Mononuclear cell (primary cell): ENCODE results near the gene BTBD1. TPM values are rescaled to one million over a fixed set of nuclear protein-coding genes. Genes with fewer than 3 reads are reported as not detected.
"Not testable (repeated sequence)": the region's sequence is repeated elsewhere in the genome, so short reads cannot be mapped to it uniquely, and the experiment has no call there.

Experiments
- H3K27me3 ChIP-seq: 2 replicates; pipeline ENCODE4 v1.6.0; 2011; ENCODE audit warnings: low read length, control low read depth; ENCODE audit not compliant: insufficient read depth
- H3K4me1 ChIP-seq: 2 replicates; pipeline ENCODE4 v1.5.1; 2011; ENCODE audit warnings: mild to moderate bottlenecking, low read length, control low read depth; ENCODE audit not compliant: insufficient read depth
- H3K4me3 ChIP-seq: 2 replicates; pipeline ENCODE4 v1.5.1; 2011; ENCODE audit warnings: mild to moderate bottlenecking, low read length, moderate library complexity
- H3K9me3 ChIP-seq: 2 replicates; pipeline ENCODE4 v1.5.1; 2011; ENCODE audit warnings: low read depth, mild to moderate bottlenecking, control low read depth, low read length
- total RNA-seq: library from RNA; depleted of rRNA; stranded (reverse); fragments of >200 nt; gene quantifications from one replicate; pipeline ENCODE4 v1.2.3, GENCODE V29; 2012

The BTBD1 gene
- total RNA-seq, 1 donor: 77.3 TPM

DNA sequence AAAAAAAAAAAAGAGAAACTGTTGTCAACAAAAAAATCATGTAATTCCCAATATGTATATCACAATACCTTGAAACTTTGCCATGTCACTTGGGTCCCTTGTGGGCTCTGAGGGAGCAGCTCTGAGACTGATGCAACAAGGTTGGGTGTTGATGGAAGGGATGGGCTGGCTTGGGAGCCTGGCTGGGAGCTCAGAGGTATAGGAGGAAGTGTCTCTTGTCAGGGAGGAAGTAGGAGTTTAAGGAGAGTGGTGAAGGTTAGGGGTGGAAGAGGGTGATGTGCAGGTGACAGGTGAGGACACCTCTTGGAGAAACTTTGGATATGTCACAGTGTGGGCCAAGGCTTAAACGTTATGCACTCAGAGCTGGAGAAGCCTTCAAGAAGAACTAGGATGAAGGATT is 38.4 kb upstream of the BTBD1 start:
- Histone ChIP-seq H3K27me3 (no peaks in the 10 kb centered on the region), H3K9me3 (no peaks in the 10 kb centered on the region), H3K4me3 (no peak overlapping the region), H3K4me1 (peaks cover 38% of the 10 kb centered on the region)

DNA sequence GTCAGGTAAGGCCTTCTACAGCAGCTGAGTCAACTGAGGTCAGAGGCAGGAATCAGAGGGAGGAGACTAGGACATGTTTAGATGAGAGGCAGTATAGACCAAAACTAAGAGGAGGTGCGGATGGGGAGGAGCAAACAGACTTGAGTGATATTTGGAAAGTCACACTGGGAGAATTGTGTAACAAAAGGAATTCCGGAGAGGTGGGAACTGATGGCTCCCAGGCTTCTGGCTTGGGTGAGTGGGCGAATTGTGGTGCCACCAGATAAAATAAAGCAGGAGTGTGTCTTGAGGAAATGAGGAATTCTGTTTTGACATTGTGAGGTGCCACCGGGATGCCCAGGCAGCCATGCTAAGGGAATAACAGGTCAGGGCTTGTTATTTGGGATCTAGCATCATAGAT is 37.1 kb upstream of the BTBD1 start:
- H3K9me3 ChIP-seq: no peaks in the 10 kb centered on the region
- H3K27me3 ChIP-seq: no peaks in the 10 kb centered on the region
- H3K4me1 ChIP-seq: peaks cover 39% of the 10 kb centered on the region
- no peak overlapping the region for H3K4me3 ChIP-seq

DNA sequence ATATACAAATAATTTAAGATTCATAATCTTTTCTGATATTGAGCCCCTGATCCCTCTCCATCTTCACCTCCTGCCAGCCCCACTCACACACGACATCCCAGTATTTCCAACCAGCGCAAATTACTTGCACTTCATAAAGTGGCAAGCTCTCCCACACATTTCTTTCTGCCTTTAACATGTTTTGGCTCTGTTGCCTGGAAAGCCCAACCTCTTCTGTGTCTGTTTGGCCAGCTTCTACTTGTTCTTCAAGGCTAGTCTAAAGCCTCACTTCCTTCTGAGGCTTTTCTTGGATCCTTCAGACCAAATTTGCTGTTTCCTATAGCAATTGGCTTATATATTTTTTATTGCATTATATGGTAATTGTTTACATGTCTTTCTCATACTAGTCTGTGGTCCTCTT is 35.3 kb upstream of the BTBD1 start:
- Histone ChIP-seq H3K27me3 (no peaks in the 10 kb centered on the region), H3K4me3 (no peak overlapping the region), H3K4me1 (peaks cover 22% of the 10 kb centered on the region), H3K9me3 (peaks cover 6% of the 10 kb centered on the region)

DNA sequence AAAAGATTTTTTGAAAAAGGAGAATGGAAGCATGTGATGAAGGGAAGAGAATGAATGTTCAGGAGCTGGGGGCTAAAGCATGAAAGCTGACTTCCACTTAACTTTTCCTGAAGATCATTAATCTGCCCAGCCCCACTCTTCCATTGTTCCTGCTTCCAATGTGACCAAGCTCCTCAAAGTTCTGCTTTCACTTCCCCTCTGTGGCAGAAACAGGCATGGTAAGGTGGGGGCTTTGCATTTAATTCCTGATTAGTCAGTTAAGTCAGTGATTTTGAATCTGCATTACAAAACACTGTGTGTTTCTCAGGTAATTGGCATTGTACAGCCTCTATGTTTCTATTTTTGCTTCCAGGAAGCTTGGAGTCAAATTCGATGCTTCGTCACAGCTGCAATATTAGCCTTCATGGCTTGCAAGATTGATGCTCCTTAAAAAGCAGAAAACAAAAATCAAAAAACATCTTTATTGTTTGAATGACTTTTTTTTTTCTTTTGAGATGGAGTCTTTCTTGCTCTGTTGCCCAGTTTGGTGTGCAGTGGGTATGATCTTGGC is 33.1 kb upstream of the BTBD1 start:
- Histone ChIP-seq H3K9me3 (peaks cover 6% of the 10 kb centered on the region), H3K27me3 (no peaks in the 10 kb centered on the region), H3K4me1 (peaks cover 16% of the 10 kb centered on the region), H3K4me3 (no peak overlapping the region)

DNA sequence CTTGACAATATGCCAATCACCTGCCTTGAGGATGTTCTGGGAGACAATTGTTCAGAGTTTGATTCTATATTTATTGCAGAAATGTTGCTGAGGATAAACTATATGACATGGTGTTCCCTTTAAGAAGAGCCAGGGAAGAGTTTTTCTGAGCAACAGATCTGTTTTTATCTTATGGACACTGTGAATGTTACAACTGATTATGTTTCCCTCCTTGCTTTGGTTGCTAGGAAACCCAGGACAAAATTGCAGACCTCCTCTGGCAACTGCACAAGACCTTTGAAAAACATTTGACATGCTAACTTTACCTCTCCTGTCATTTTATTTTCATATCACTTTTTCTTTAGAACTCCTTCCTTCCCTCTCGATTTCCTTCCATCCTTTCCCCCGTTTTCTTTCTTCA is 32.2 kb upstream of the BTBD1 start:
- H3K27me3 ChIP-seq: no peaks in the 10 kb centered on the region
- H3K4me3 ChIP-seq: no peak overlapping the region
- peaks cover 16% of the 10 kb centered on the region for H3K4me1 ChIP-seq
- H3K9me3 ChIP-seq: peaks cover 6% of the 10 kb centered on the region

DNA sequence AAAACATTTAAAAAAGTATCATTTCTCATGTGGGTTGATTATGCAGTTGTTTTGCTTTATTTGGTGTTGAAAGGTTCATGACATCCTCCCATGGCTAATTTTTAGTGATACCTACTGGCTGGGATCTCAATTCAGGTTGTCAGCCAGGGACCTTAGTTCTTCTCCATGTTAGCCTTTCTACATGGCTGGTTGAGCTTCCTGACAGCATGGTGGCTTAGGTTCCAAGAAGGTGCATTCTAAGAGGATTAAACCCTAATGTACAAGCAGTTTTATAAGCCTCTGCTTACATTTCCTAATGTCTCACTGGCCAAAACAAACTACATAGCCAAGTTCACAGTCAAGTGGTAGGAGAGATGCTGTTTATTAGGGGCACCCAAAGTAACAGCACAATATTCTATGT is 31.0 kb upstream of the BTBD1 start:
- Histone ChIP-seq H3K4me3 (no peak overlapping the region), H3K9me3 (peaks cover 6% of the 10 kb centered on the region), H3K27me3 (no peaks in the 10 kb centered on the region), H3K4me1 (peaks cover 16% of the 10 kb centered on the region)

DNA sequence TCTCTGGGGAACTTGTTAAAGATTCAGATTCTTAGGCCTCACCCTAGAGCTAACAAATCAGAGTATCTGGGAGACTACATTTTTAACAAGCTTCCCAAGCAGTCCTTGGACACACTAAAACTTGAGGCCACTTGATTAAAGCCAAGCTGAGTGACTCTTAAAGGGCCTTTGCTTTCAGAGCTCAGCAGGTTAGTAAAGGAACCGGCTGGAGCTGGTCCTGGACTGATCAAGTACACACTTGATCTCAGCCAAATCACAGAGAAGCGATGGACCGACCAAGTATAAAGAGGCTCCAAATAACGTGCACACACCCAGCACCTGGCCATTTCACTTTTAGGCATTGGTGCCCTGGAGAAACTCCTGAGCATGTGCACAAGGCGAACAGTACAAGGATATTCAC is 27.5 kb upstream of the BTBD1 start:
- no peaks in the 10 kb centered on the region for H3K27me3 ChIP-seq
- H3K4me3 ChIP-seq: no peak overlapping the region
- H3K9me3 ChIP-seq: peaks cover 6% of the 10 kb centered on the region
- peaks cover 15% of the 10 kb centered on the region for H3K4me1 ChIP-seq

DNA sequence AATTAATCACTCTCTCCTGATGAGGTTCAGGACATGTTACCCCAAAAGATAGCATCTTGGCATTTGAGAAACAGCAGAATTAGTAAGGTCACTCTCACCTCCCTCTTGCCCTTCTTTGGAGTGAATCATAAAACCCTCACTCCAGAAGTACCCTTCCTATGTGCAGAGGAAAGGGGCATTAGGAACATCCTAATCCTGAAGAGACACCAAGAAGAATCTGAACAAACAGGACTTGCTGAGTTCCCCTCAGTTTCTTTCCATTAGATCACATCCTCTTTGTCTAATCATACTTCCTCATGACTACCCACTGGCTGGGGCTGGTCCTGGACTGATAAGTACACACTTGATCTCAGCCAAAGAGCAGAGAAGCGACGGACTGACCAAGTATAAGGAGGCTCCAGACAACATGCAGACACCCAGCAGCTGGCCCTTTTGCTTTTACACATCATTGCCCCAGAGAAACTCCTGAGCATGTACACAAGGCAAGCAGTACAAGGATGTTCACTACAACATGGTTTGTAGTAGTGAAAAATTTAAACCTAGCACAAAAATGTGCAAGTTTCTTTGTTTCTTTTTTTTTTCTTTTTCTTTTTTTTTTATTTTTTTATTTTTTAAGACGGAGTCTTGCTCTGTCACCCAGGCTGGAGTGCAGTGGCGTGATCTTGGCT is 25.4 kb upstream of the BTBD1 start:
- no peaks in the 10 kb centered on the region for H3K27me3 ChIP-seq
- H3K4me3 ChIP-seq: no peak overlapping the region
- peaks cover 14% of the 10 kb centered on the region for H3K4me1 ChIP-seq
- no peaks in the 10 kb centered on the region for H3K9me3 ChIP-seq

DNA sequence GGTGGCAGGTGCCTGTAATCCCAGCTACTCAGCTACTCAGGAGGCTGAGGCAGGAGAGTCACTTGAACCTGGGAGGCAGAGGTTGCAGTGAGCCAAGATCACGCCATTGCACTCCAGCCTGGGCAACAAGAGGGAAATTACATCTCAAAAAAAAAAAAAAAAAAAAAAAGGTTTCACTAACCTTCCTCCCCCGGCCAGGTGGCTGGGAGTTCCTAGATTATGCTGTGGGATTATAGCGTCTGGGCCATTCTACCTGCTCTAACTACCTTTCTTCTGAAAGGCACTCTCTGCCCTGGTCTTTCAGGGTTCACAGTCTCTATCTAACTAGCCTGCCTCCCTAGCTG is 24.9 kb upstream of the BTBD1 start:
- H3K4me1 ChIP-seq: peaks cover 14% of the 10 kb centered on the region
- H3K9me3 ChIP-seq, H3K27me3 ChIP-seq, H3K4me3 ChIP-seq: not testable (repeated sequence)

DNA sequence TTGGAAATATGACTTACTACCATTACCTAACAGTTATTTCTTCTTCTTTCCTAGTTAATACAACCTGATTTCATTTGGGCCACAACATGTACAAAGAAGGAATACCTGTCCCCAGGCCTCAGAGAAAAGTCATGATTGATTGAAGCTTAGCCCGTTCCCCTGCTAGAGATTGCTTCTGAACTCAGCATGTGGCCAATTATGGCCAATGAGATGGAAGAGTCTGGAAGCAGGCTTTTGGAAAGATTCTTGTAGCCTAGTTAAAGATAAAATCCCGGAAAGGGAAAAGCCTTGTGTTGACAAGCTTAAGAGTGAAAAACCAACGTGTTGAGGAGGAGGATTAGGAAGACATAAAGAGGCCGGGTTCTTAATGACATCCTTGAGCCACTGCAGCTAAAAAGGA is 23.4 kb upstream of the BTBD1 start:
- peaks cover 14% of the 10 kb centered on the region for H3K4me1 ChIP-seq
- no peaks in the 10 kb centered on the region for H3K27me3 ChIP-seq
- H3K9me3 ChIP-seq: no peaks in the 10 kb centered on the region
- H3K4me3 ChIP-seq: no peak overlapping the region

DNA sequence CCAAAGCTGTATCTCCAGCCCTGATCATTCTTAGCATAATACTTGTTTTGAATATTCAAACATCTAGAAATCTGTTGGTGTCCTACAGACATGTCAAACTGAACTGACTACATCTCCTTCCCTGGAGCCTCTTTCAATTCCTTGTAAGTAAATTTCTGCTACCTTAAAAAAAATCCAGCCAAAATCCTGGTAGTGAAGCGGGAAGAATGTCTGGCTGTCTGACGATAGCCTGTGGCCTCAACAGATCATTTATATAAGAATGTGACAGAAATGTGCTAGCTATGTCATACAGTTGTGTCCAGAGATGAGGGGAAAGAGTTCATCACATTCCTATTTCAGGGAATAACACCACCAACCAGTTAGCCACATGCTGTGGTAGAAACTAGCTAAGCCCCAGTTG is 21.8 kb upstream of the BTBD1 start:
- no peak overlapping the region for H3K4me3 ChIP-seq
- peaks cover 14% of the 10 kb centered on the region for H3K4me1 ChIP-seq
- no peaks in the 10 kb centered on the region for H3K9me3 ChIP-seq
- H3K27me3 ChIP-seq: no peaks in the 10 kb centered on the region

DNA sequence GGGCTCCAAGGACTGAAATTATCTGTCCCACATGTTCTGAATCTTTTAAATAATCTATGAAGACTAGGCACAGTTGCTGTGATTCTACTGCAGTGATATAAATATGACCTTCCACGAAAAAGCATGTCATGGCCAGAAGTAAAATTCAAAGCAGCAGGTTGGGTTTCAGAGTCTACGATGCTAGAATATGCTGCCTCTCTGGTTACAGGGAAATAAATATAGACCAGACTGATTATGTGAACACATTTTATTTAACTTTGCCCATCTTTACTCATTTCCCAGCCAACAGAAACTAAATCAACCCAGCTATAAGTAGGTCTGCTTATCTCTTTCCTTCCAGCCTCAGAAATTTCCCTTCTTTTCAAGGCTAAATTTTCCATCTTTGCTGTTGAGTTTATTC is 20.5 kb upstream of the BTBD1 start:
- H3K27me3 ChIP-seq: no peaks in the 10 kb centered on the region
- H3K9me3 ChIP-seq: no peaks in the 10 kb centered on the region
- peaks cover 8% of the 10 kb centered on the region for H3K4me1 ChIP-seq
- no peak overlapping the region for H3K4me3 ChIP-seq

DNA sequence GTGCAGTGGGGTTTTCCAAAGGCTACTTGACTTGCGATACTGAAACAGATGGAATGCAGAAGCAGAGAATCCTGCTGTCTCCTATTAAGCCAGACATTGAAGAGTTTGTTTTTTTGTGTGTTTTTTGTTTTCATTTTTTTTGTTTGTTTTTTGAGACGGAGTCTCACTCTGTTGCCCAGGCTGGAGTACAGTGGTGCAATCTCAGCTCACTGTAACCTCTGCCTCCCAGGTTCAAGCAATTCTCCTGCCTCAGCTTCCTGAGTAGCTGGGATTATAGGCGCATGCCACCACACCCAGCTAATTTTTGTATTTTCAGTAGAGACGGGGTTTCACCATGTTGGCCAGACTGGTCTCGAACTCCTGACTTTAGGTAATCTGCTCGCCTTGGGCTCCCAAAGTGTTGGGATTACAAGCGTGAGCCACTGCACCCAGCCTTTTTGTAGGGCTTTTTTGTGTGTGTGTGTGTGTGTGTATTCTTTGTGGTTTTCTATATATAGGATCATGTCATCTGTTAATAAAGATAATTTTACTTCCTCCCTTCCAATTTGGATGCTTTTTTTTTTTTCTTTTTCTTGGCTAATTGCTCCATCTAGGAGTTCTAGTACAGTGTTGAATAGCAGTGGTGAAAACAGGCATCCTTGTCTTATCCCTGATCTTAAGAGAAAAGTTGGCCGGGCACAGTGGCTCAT is 19.0 kb upstream of the BTBD1 start:
- H3K27me3 ChIP-seq, H3K9me3 ChIP-seq, H3K4me3 ChIP-seq, H3K4me1 ChIP-seq: not testable (repeated sequence)

DNA sequence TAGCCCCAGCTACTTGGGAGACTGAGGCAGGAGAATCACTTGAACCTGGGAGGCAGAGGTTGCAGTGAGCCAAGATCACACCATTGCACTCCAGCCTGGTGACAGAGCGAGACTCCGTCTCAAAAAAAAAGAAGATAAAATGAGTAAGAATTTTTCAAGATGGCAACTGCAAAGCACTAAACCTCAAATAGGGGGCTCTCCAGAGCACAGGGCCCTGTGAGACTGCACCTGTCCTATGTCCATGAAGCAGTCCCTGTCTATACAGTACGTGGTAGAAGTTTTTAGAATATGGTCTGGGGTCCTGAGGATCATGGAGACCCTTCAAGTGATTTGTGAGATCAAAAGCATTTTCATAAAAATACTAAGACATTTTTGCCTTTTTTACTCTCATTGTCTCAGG is 18.4 kb upstream of the BTBD1 start:
- not testable (repeated sequence) for H3K4me3 ChIP-seq, H3K4me1 ChIP-seq, H3K9me3 ChIP-seq, H3K27me3 ChIP-seq

DNA sequence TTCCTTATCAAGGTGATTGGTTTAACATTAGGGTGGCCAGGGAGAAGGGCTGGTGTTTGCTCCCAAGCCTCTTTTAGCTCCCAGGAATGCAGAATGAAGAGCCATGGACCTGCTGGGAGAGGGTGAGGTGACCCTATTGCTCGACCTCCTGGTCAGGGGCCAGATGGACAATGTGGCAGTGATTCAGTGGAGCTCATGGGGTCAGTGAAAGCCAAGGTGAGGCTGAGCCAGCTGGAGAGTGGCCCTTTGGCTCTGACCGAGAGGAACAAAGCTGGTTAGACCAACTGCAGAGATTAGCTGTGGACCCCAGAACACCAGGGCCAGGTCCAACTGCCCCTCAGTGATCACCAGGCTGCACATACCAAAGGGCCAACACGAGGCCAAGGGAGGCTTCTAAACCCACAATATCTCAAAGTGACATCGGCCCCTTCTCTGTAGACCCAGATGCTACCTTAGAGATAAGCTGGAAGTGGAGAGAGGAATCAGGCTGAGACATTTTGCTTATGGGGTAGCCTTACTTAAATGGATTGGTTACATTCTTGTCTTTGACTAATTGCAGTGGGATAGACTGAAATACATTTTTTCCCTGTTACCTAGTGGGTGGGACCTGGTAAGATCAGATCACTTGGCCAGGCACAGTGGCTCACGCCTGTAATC is 15.8 kb upstream of the BTBD1 start:
- Histone ChIP-seq H3K27me3 (no peaks in the 10 kb centered on the region), H3K4me3 (no peak overlapping the region), H3K4me1 (no peaks in the 10 kb centered on the region), H3K9me3 (no peaks in the 10 kb centered on the region)
